ENCODE data around the gene RTN4R.

DNA sequence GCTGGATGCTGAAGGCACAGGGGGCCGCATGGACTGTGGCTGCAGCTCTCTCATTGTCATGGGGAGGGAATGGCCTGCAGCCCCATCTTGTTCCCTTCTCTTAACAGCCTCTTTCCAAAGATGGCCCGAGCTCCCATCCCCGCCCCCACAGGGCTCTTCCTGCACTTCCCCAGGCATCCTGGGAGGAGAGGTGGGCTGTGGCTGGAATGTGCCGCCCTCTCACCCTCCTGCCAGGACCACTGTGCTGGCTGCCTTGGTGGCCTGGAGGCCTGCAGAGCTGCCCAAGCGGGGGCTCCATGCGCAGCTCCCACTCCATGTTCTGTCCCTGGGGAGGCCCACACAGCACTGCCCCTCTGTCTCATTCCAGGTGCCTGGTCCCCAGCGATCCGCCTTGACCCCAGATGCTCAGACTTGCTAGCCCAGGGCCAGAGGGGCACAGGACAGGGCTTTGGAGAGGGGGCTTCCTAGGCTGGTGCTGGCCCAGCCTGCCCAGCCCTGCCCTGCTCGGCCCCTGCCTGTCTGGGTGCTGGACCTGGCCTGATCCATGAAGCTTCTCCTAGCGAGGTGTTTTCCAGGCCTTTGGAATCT lies 56.6 kb downstream of the RTN4R start:
- TF ChIP-seq, protein P1, sequence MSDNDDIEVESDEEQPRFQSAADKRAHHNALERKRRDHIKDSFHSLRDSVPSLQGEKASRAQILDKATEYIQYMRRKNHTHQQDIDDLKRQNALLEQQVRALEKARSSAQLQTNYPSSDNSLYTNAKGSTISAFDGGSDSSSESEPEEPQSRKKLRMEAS (CRISPR knock-in tag; IDR thresholded peaks at IDR 0.05), result no peak
- TF ChIP-seq FOXM1 (IDR thresholded peaks at IDR 0.05; ENCODE audit: low read depth) (no peak), FOXM1 (CRISPR knock-in tag; IDR thresholded peaks at IDR 0.05; ENCODE audit: low read depth) (no peak), TRIM24 (IDR thresholded peaks at IDR 0.05) (no peak), FOS (IDR thresholded peaks at IDR 0.05; ENCODE audit: extremely low read depth, insufficient read length) (no peak), TBP (optimal IDR thresholded peaks at IDR 0.05; ENCODE audit: low read depth, low read length) (no peak), CREB1 (IDR thresholded peaks at IDR 0.05) (no peak), CREB1 (CRISPR knock-in tag; IDR thresholded peaks at IDR 0.05) (no peak), CBX3 (IDR thresholded peaks at IDR 0.05; ENCODE audit: borderline replicate concordance in 1 of 2, low read length in 2 of 2) (no peak), ZNF133 (CRISPR knock-in tag; IDR thresholded peaks at IDR 0.05) (no peak), EZH2 (IDR thresholded peaks at IDR 0.05; ENCODE audit: borderline replicate concordance, low read depth, low read length) (no peak), KDM2B (CRISPR knock-in tag; IDR thresholded peaks at IDR 0.05) (no peak)
- TF ChIP-seq, protein P2, sequence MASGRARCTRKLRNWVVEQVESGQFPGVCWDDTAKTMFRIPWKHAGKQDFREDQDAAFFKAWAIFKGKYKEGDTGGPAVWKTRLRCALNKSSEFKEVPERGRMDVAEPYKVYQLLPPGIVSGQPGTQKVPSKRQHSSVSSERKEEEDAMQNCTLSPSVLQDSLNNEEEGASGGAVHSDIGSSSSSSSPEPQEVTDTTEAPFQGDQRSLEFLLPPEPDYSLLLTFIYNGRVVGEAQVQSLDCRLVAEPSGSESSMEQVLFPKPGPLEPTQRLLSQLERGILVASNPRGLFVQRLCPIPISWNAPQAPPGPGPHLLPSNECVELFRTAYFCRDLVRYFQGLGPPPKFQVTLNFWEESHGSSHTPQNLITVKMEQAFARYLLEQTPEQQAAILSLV (tag; IDR thresholded peaks at IDR 0.05), result no peak
- TF ChIP-seq, protein P3, sequence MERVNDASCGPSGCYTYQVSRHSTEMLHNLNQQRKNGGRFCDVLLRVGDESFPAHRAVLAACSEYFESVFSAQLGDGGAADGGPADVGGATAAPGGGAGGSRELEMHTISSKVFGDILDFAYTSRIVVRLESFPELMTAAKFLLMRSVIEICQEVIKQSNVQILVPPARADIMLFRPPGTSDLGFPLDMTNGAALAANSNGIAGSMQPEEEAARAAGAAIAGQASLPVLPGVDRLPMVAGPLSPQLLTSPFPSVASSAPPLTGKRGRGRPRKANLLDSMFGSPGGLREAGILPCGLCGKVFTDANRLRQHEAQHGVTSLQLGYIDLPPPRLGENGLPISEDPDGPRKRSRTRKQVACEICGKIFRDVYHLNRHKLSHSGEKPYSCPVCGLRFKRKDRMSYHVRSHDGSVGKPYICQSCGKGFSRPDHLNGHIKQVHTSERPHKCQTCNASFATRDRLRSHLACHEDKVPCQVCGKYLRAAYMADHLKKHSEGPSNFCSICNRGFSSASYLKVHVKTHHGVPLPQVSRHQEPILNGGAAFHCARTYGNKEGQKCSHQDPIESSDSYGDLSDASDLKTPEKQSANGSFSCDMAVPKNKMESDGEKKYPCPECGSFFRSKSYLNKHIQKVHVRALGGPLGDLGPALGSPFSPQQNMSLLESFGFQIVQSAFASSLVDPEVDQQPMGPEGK (CRISPR knock-in tag; IDR thresholded peaks at IDR 0.05; ENCODE audit: borderline replicate concordance), result no peak
- TF ChIP-seq, protein P4, sequence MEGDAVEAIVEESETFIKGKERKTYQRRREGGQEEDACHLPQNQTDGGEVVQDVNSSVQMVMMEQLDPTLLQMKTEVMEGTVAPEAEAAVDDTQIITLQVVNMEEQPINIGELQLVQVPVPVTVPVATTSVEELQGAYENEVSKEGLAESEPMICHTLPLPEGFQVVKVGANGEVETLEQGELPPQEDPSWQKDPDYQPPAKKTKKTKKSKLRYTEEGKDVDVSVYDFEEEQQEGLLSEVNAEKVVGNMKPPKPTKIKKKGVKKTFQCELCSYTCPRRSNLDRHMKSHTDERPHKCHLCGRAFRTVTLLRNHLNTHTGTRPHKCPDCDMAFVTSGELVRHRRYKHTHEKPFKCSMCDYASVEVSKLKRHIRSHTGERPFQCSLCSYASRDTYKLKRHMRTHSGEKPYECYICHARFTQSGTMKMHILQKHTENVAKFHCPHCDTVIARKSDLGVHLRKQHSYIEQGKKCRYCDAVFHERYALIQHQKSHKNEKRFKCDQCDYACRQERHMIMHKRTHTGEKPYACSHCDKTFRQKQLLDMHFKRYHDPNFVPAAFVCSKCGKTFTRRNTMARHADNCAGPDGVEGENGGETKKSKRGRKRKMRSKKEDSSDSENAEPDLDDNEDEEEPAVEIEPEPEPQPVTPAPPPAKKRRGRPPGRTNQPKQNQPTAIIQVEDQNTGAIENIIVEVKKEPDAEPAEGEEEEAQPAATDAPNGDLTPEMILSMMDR (IDR thresholded peaks at IDR 0.05 in 2 of 3, conservative IDR thresholded peaks at IDR 0.05 in 1 of 3; ENCODE audit: insufficient read depth in 2 of 3, low read depth in 1 of 3, low read length in 3 of 3), result no peak

Data from K562 (cell line).